A549 (cell line): ENCODE results near the gene CDH22. TPM values are rescaled to one million over a fixed set of nuclear protein-coding genes. Genes with fewer than 3 reads are reported as not detected.

Experiments used
- ATAC-seq, 2 experiments: fragments of 200-7000 bp in 1 of 2; fragments of >200 bp in 1 of 2; cut with Nextera tagmentation in 1 of 2; cut with Tn5 transposase in 1 of 2; 3 replicates each; pipeline versions ENCODE4 v1.8.0 to v1.9.1; 2018 to 2020; ENCODE audit warnings: mild to moderate bottlenecking in 1 of 2, moderate library complexity in 1 of 2
- CTCF ChIA-PET: fragments of 300-600 bp; sonication (Branson Sonifier 250); formaldehyde crosslinking; extraction: SDS; loops from one replicate; lab custom pipeline; 2021; ENCODE audit warnings: antibody characterized with exemption, inconsistent platforms; lab: Yijun Ruan, JAX
- POLR2A ChIA-PET: fragments of 350-600 bp; formaldehyde crosslinking; extraction: SDS; loops from one replicate; lab custom pipeline; 2021; ENCODE audit warnings: antibody characterized with exemption, inconsistent platforms; lab: Yijun Ruan, JAX
- DNase-seq, 2 experiments: peaks; one replicate each; pipeline versions ENCODE4 v3.0.0 to v3.0.0-alpha.2; 2011 to 2016; ENCODE audit warnings: low read depth in 1 of 2, low spot score in 1 of 2
- FAIRE-seq: peaks from 2 replicates; lab custom pipeline; 2011; peaks lifted over from hg19 to GRCh38; lab: Jason Lieb, UNC
- H3K27ac ChIP-seq, 2 experiments: fragments of >200 bp; sonication (Bioruptor Twin); formaldehyde crosslinking; 3 replicates each; pipeline ENCODE4 v1.5.1; 2016 to 2017
- H3K4me1 ChIP-seq: fragments of >200 bp; sonication (Bioruptor Twin); formaldehyde crosslinking; 3 replicates; pipeline ENCODE4 v1.6.1; 2016
- H3K4me2 ChIP-seq: fragments of >200 bp; sonication (Bioruptor Twin); formaldehyde crosslinking; 3 replicates; pipeline ENCODE4 v1.6.1; 2016
- H3K4me3 ChIP-seq: fragments of >200 bp; sonication (Bioruptor Twin); formaldehyde crosslinking; 3 replicates; pipeline ENCODE4 v1.5.1; 2016
- H3K9me3 ChIP-seq: fragments of >200 bp; sonication (Bioruptor Twin); formaldehyde crosslinking; 3 replicates; pipeline ENCODE4 v1.6.1; 2016
- CBX8 ChIP-seq: fragments of 200-600 bp; sonication (generic); IDR thresholded peaks from 2 replicates; pipeline ENCODE4 v1.6.1; 2016
- EHMT2 ChIP-seq: fragments of 200-600 bp; sonication (generic); IDR thresholded peaks from 2 replicates; pipeline ENCODE4 v1.6.1; 2016; ENCODE audit warnings: antibody characterized with exemption, low read depth, mild to moderate bottlenecking, moderate library complexity
- EP300 ChIP-seq, 2 experiments: fragments of >200 bp; sonication (Bioruptor Twin); formaldehyde crosslinking; IDR thresholded peaks; 2 replicates in 1 of 2; 3 replicates in 1 of 2; pipeline ENCODE4 v1.6.1; 2016 to 2017
- FOSB ChIP-seq: fragments of 250-450 bp; sonication (Bioruptor Pico); IDR thresholded peaks from 2 replicates; pipeline ENCODE4 v1.5.0; 2020; ENCODE audit warnings: mild to moderate bottlenecking, moderate library complexity
- FOSL2 ChIP-seq, 2 experiments: fragments of 450-650 bp in 1 of 2; fragments of >200 bp in 1 of 2; sonication (Bioruptor Twin) in 1 of 2; formaldehyde crosslinking; IDR thresholded peaks; 2 replicates each; pipeline versions ENCODE4 v1.5.0 to v1.6.1; 2016 to 2020; ENCODE audit warnings: mild to moderate bottlenecking in 1 of 2, moderate library complexity in 1 of 2
- FOXS1 ChIP-seq: fragments of 250-450 bp; sonication (Bioruptor Pico); IDR thresholded peaks from 2 replicates; pipeline ENCODE4 v1.5.0; 2020; ENCODE audit warnings: mild to moderate bottlenecking, moderate library complexity
- GATA3 ChIP-seq: IDR thresholded peaks from 2 replicates; pipeline ENCODE4 v1.6.1; 2012; ENCODE audit warnings: borderline replicate concordance
- HES2 ChIP-seq: fragments of >200 bp; sonication (Bioruptor Twin); formaldehyde crosslinking; IDR thresholded peaks from 2 replicates; pipeline ENCODE4 v1.6.1; 2016
- HEYL ChIP-seq: fragments of 250-450 bp; sonication (Bioruptor Pico); IDR thresholded peaks from 2 replicates; pipeline ENCODE4 v1.8.0; 2021; ENCODE audit warnings: mild to moderate bottlenecking, moderate library complexity
- HOXB5 ChIP-seq: fragments of 250-450 bp; sonication (Bioruptor Pico); IDR thresholded peaks from 2 replicates; pipeline ENCODE4 v1.5.0; 2020; ENCODE audit warnings: mild to moderate bottlenecking, moderate library complexity
- KDM1A ChIP-seq: fragments of 200-600 bp; sonication (generic); IDR thresholded peaks from 2 replicates; pipeline ENCODE4 v1.6.1; 2016; ENCODE audit warnings: low read depth, mild to moderate bottlenecking
- KDM5A ChIP-seq: fragments of 200-600 bp; sonication (generic); IDR thresholded peaks from 2 replicates; pipeline ENCODE4 v1.6.1; 2016; ENCODE audit warnings: antibody characterized with exemption, mild to moderate bottlenecking
- MAFK ChIP-seq: fragments of 450-650 bp; IDR thresholded peaks from 2 replicates; pipeline ENCODE4 v1.6.1; 2014; ENCODE audit not compliant: partially characterized antibody
- MAZ ChIP-seq: fragments of 150-350 bp; IDR thresholded peaks from 2 replicates; pipeline ENCODE4 v1.6.1; 2014; ENCODE audit warnings: antibody characterized with exemption, low read depth, low read length, borderline replicate concordance
- NFE2L2 ChIP-seq: fragments of 150-350 bp; conservative IDR thresholded peaks from 2 replicates; pipeline ENCODE4 v1.6.1; 2014; ENCODE audit warnings: low read length
- NPAS2 ChIP-seq: fragments of 250-450 bp; sonication (Bioruptor Pico); IDR thresholded peaks from 2 replicates; pipeline ENCODE4 v1.8.0; 2022; ENCODE audit warnings: mild to moderate bottlenecking, moderate library complexity, borderline replicate concordance
- POLR2AphosphoS2 ChIP-seq: conservative IDR thresholded peaks from 2 replicates; pipeline ENCODE4 v1.6.1; 2012; ENCODE audit warnings: low read length, improper control_type of control experiment, inconsistent platforms
- RCOR1 ChIP-seq: fragments of 150-350 bp; IDR thresholded peaks from 2 replicates; pipeline ENCODE4 v1.6.1; 2014; ENCODE audit warnings: antibody characterized with exemption, low read length, low read depth
- RFX5 ChIP-seq: fragments of 450-650 bp; IDR thresholded peaks from 2 replicates; pipeline ENCODE4 v1.7.1; 2014; ENCODE audit warnings: antibody characterized with exemption, mild to moderate bottlenecking, moderate library complexity
- SMC3 ChIP-seq: fragments of >200 bp; sonication (Bioruptor Twin); formaldehyde crosslinking; IDR thresholded peaks from 3 replicates; pipeline ENCODE4 v1.6.1; 2018; ENCODE audit warnings: inconsistent platforms
- USF2 ChIP-seq: fragments of 450-650 bp; IDR thresholded peaks from 2 replicates; pipeline ENCODE4 v1.6.1; 2014; ENCODE audit warnings: antibody characterized with exemption
- ZFP36 ChIP-seq: fragments of 450-650 bp; IDR thresholded peaks from 2 replicates; pipeline ENCODE4 v1.6.1; 2014; ENCODE audit warnings: borderline replicate concordance; ENCODE audit not compliant: partially characterized antibody
- WGBS: methylation state at CpG from one replicate; pipeline ENCODE4 v1.1.6; 2017; ENCODE audit errors: missing lambda C conversion rate; 5-methylcytosine and 5-hydroxymethylcytosine counted together
- polyA plus RNA-seq, 4 experiments: library from polyadenylated mRNA; depleted of rRNA in 3 of 4; stranded (reverse); fragments of >200 nt; fragmentation: RNase III in 1 of 4; extraction: RNeasy Plus Mini Kit Qiagen cat#74134 plus additional on column Dnase treatment in 1 of 4; gene quantifications; 2 replicates in 3 of 4; 3 replicates in 1 of 4; pipeline ENCODE4 v1.2.3, GENCODE V29; 2011 to 2017
- TF ChIP-seq, protein P1 (sequence below): fragments of >200 bp; sonication (Bioruptor Twin); formaldehyde crosslinking; IDR thresholded peaks from 3 replicates; pipeline ENCODE4 v1.5.1; 2016
- TF ChIP-seq, protein P2 (sequence below): fragments of 200-600 bp; sonication (generic); IDR thresholded peaks from 2 replicates; pipeline ENCODE4 v1.6.1; 2016; ENCODE audit warnings: antibody characterized with exemption, mild to moderate bottlenecking, moderate library complexity

The CDH22 gene
- polyA plus RNA-seq, 2 of the 4 experiments (the other 2 are of a cell fraction): not detected

DNA sequence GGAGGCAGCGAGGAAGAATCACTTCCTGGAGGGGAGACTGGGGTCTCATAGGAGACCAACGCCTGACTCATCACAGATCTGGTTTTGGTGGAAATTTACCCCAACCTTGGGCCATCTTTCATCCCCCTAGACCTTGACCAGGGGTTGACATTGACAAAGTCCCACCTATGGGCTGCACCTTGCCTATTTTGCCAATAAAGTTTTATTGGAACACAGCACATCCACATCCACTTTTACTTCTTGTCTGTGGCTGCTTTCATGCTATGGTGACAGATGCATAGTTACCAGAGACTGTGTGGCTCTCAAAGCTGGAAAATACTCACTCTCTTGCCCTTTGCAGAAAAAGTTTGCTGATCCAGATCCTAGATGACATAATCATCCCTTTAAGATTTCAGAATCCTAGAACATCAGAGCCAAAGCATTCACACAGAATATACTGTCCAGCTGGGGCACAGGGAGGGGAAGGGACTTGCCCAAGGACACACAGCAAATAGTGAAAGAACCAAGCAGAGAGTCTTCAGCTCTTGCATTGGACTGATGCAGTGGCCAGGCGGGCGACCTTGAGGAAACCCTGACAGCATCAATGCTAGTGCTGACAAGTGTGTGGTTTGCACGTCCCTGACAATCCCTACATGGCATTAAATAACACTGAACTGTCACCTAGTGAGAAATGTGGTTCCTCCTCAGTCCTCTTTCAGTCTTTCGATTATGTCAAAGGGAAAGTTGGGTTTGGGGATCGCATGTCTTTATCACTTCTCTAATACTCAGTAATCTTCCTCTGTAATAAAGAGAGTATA, 149.0 kb downstream of the CDH22 start:
- DNase-seq (no peak), FAIRE-seq (no peak), ATAC-seq (no peak)
- 20% methylated on average over 7 of the region's 7 CpGs for WGBS
- no peak for TF ChIP-seq MAZ
- TF ChIP-seq MAFK: no peak
- no peak for TF ChIP-seq HEYL (CRISPR knock-in tag)
- no peak for TF ChIP-seq EP300 (IDR thresholded peaks at IDR 0.05)
- no peak for TF ChIP-seq NFE2L2
- TF ChIP-seq RCOR1: no peak
- TF ChIP-seq HES2: no peak
- POLR2A ChIA-PET: no interaction called here
- H3K4me2 ChIP-seq: no peak overlapping the region
- H3K4me1 ChIP-seq: no peaks in the 10 kb centered on the region
- no peaks in the 10 kb centered on the region for H3K9me3 ChIP-seq
- no peak overlapping the region for H3K4me3 ChIP-seq
- CTCF ChIA-PET: interaction anchor here (1.0 to 3.9 kb wide), 5 partner anchors 16 to 146 kb away, joined by 3 to 13 read pairs (median 8); no protein-coding TSS in a partner anchor
- no peak overlapping the region for H3K27ac ChIP-seq

DNA sequence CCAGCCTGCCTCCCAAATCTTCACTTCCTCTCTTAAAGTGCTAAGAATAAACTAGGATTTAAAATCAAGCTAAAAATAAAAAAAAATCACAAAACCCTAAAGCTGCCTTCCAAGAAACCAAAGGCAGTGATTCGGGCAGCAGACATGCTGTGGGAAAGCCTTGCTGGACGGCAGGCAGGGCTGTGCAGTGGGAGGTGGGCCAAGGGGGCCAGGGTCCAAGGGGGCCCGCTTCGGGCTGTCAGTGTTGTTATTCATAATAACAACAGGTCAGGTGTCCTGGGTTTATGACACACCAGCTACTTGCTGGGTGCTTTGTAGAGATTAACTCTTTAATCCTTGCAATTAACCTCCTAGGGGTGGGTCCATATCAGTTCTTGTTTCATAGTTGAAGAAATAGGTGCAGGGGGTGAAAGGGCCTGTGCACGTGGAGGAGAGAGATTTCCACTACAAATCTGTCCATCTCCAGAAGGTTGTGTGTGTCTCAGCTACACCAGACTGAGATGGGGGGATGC, 149.8 kb downstream of the CDH22 start:
- no peak overlapping the region for H3K27ac ChIP-seq
- no peak overlapping the region for H3K4me3 ChIP-seq
- no peak for ATAC-seq
- no peak overlapping the region for H3K4me2 ChIP-seq
- H3K4me1 ChIP-seq: no peaks in the 10 kb centered on the region
- no peak for DNase-seq
- no peak for FAIRE-seq
- POLR2A ChIA-PET: no interaction called here
- CTCF ChIA-PET: interaction anchor here (1.0 to 3.9 kb wide), 5 partner anchors 8 to 145 kb away, joined by 3 to 13 read pairs (median 3); no protein-coding TSS in a partner anchor
- no peak for TF ChIP-seq SMC3
- TF ChIP-seq FOXS1 (CRISPR knock-in tag): no peak
- TF ChIP-seq KDM5A: no peak
- TF ChIP-seq FOSL2 (IDR thresholded peaks at IDR 0.05): no peak
- TF ChIP-seq FOSL2 (CRISPR knock-in tag; IDR thresholded peaks at IDR 0.05): no peak
- 15% methylated on average over 5 of the region's 5 CpGs for WGBS
- no peaks in the 10 kb centered on the region for H3K9me3 ChIP-seq

DNA sequence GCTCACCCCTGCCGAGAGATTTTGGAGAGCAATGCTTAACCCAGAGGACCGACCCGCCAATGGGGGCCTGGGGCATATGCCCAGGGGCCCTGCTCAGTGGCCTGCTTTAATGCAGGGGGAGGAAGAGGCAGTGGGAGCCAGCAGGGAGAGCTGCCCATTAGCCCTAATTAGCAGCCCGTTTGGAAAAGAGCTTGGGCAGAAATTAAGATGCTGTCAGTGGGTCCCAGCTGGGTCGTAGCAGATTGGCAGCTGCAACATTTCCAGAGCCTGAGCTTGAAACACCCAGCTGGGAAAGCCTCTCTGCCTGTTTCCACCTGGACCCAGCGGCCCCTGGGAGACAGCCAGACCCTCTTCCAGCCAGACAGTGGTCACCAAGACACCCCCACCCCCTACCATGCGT, 150.7 kb downstream of the CDH22 start:
- 31% methylated on average over 5 of the region's 7 CpGs for WGBS
- FAIRE-seq (no peak), DNase-seq (no peak), ATAC-seq (no peak)
- TF ChIP-seq CBX8 (no peak), RCOR1 (no peak), RFX5 (no peak), FOSB (CRISPR knock-in tag) (no peak), EHMT2 (no peak), GATA3 (no peak), ZFP36 (no peak), NFE2L2 (no peak), NPAS2 (CRISPR knock-in tag) (no peak), HOXB5 (CRISPR knock-in tag) (no peak), KDM1A (no peak), USF2 (no peak), FOSL2 (IDR thresholded peaks at IDR 0.05) (no peak), FOSL2 (CRISPR knock-in tag; IDR thresholded peaks at IDR 0.05) (no peak), POLR2AphosphoS2 (no peak)
- TF ChIP-seq, protein P1, sequence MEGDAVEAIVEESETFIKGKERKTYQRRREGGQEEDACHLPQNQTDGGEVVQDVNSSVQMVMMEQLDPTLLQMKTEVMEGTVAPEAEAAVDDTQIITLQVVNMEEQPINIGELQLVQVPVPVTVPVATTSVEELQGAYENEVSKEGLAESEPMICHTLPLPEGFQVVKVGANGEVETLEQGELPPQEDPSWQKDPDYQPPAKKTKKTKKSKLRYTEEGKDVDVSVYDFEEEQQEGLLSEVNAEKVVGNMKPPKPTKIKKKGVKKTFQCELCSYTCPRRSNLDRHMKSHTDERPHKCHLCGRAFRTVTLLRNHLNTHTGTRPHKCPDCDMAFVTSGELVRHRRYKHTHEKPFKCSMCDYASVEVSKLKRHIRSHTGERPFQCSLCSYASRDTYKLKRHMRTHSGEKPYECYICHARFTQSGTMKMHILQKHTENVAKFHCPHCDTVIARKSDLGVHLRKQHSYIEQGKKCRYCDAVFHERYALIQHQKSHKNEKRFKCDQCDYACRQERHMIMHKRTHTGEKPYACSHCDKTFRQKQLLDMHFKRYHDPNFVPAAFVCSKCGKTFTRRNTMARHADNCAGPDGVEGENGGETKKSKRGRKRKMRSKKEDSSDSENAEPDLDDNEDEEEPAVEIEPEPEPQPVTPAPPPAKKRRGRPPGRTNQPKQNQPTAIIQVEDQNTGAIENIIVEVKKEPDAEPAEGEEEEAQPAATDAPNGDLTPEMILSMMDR: no peak
- TF ChIP-seq, protein P2, sequence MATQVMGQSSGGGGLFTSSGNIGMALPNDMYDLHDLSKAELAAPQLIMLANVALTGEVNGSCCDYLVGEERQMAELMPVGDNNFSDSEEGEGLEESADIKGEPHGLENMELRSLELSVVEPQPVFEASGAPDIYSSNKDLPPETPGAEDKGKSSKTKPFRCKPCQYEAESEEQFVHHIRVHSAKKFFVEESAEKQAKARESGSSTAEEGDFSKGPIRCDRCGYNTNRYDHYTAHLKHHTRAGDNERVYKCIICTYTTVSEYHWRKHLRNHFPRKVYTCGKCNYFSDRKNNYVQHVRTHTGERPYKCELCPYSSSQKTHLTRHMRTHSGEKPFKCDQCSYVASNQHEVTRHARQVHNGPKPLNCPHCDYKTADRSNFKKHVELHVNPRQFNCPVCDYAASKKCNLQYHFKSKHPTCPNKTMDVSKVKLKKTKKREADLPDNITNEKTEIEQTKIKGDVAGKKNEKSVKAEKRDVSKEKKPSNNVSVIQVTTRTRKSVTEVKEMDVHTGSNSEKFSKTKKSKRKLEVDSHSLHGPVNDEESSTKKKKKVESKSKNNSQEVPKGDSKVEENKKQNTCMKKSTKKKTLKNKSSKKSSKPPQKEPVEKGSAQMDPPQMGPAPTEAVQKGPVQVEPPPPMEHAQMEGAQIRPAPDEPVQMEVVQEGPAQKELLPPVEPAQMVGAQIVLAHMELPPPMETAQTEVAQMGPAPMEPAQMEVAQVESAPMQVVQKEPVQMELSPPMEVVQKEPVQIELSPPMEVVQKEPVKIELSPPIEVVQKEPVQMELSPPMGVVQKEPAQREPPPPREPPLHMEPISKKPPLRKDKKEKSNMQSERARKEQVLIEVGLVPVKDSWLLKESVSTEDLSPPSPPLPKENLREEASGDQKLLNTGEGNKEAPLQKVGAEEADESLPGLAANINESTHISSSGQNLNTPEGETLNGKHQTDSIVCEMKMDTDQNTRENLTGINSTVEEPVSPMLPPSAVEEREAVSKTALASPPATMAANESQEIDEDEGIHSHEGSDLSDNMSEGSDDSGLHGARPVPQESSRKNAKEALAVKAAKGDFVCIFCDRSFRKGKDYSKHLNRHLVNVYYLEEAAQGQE: no peak
- Histone ChIP-seq H3K4me1 (no peaks in the 10 kb centered on the region), H3K27ac (no peak overlapping the region), H3K9me3 (no peaks in the 10 kb centered on the region), H3K4me2 (no peak overlapping the region), H3K4me3 (no peak overlapping the region)
- CTCF ChIA-PET: interaction anchor here (1.0 to 3.9 kb wide), 9 partner anchors 9 to 170 kb away, joined by 3 to 13 read pairs (median 5); no protein-coding TSS in a partner anchor
- POLR2A ChIA-PET: no interaction called here
